Keratinocyte (primary cell): ENCODE measurements around the gene RUFY2. TPM values are rescaled to one million over a fixed set of nuclear protein-coding genes. Genes with fewer than 3 reads are reported as not detected.
A peak's percentile ranks its signal among the peaks of the same experiment; 100 is the strongest.
"Not testable (repeated sequence)": the region's sequence is repeated elsewhere in the genome, so short reads cannot be mapped to it uniquely, and the experiment has no call there.

Source experiments
- DNase-seq: peaks from one replicate; pipeline ENCODE4 v3.0.0-alpha.2; 2011; ENCODE audit warnings: low read depth, missing footprints, low spot score
- FAIRE-seq: peaks from 2 replicates; lab custom pipeline; 2011; peaks lifted over from hg19 to GRCh38; lab: Jason Lieb, UNC
- H2AFZ ChIP-seq: 2 replicates; pipeline ENCODE4 v1.6.0; 2012; ENCODE audit warnings: low read length, control low read depth, inconsistent platforms; ENCODE audit not compliant: control insufficient read depth
- H3K27ac ChIP-seq: 2 replicates; pipeline ENCODE4 v1.5.1; 2011; ENCODE audit warnings: low read length; ENCODE audit not compliant: control insufficient read depth, insufficient read depth
- H3K27me3 ChIP-seq: 3 replicates; pipeline ENCODE4 v1.6.0; 2011; ENCODE audit warnings: low read length; ENCODE audit not compliant: control insufficient read depth, insufficient read depth; ENCODE audit errors: extremely low read depth
- H3K36me3 ChIP-seq, 2 experiments: 2 replicates in 1 of 2; 3 replicates in 1 of 2; pipeline ENCODE4 v1.5.1; 2011; ENCODE audit warnings: low read length in 2 of 2, mild to moderate bottlenecking in 1 of 2; ENCODE audit not compliant: control insufficient read depth in 2 of 2, insufficient read depth in 2 of 2; ENCODE audit errors: extremely low read depth in 1 of 2
- H3K4me1 ChIP-seq: 3 replicates; pipeline ENCODE4 v1.5.1; 2011; ENCODE audit warnings: low read length; ENCODE audit not compliant: control insufficient read depth, insufficient read depth; ENCODE audit errors: extremely low read depth
- H3K4me2 ChIP-seq: 3 replicates; pipeline ENCODE4 v1.6.0; 2011; ENCODE audit warnings: low read depth, low read length; ENCODE audit not compliant: control insufficient read depth, insufficient read depth; ENCODE audit errors: extremely low read depth
- H3K4me3 ChIP-seq, 3 experiments: fragments of 200-600 bp in 1 of 3; sonication (generic) in 1 of 3; 2 replicates in 2 of 3; 3 replicates in 1 of 3; pipeline ENCODE4 v1.5.1; 2011 to 2016; ENCODE audit warnings: low read length in 3 of 3, mild to moderate bottlenecking in 3 of 3, control low read depth in 2 of 3, inconsistent platforms in 1 of 3, low read depth in 1 of 3, mixed read lengths in 1 of 3, mixed run types in 1 of 3, moderate library complexity in 1 of 3; ENCODE audit not compliant: control insufficient read depth in 2 of 3, insufficient read depth in 2 of 3; ENCODE audit errors: extremely low read depth in 1 of 3
- H3K79me2 ChIP-seq: 2 replicates; pipeline ENCODE4 v1.6.0; 2012; ENCODE audit warnings: low read length; ENCODE audit not compliant: control insufficient read depth, insufficient read depth
- H3K9ac ChIP-seq: 3 replicates; pipeline ENCODE4 v1.6.0; 2011; ENCODE audit warnings: low read length; ENCODE audit not compliant: control insufficient read depth, insufficient read depth; ENCODE audit errors: extremely low read depth
- H3K9me1 ChIP-seq: 3 replicates; pipeline ENCODE4 v1.6.0; 2011; ENCODE audit warnings: low read length; ENCODE audit not compliant: control insufficient read depth, insufficient read depth; ENCODE audit errors: extremely low read depth
- H3K9me3 ChIP-seq: 2 replicates; pipeline ENCODE4 v1.5.1; 2012; ENCODE audit warnings: low read depth, low read length; ENCODE audit not compliant: control insufficient read depth
- H4K20me1 ChIP-seq: 3 replicates; pipeline ENCODE4 v1.6.0; 2011; ENCODE audit warnings: low read length; ENCODE audit not compliant: control insufficient read depth, insufficient read depth; ENCODE audit errors: extremely low read depth
- EZH2 ChIP-seq: IDR thresholded peaks from one replicate; pipeline ENCODE4 v1.6.1; 2012; ENCODE audit warnings: inconsistent platforms, mild to moderate bottlenecking, low read length, moderate library complexity
- dilution Hi-C: fragments of 300-500 bp; cut with MboI; formaldehyde crosslinking; loops from one replicate; pipeline ENCODE4 v1.7.0; 2020; ENCODE audit warnings: low sequenced_read_pairs; ENCODE audit not compliant: extremely low pct_ligation_motif_present
- polyA minus RNA-seq, 3 experiments: library from RNA; depleted of rRNA, polyadenylated mRNA; stranded (reverse); fragments of >200 nt; gene quantifications; 1 replicate in 1 of 3; 2 replicates in 1 of 3; 3 replicates in 1 of 3; pipeline ENCODE4 v1.2.3, GENCODE V29; 2011
- polyA plus RNA-seq, 5 experiments: library from polyadenylated mRNA; depleted of rRNA in 3 of 5; stranded (reverse) in 3 of 5; stranded (forward) in 1 of 5; unstranded in 1 of 5; fragments of >200 nt; gene quantifications; 1 replicate in 1 of 5; 2 replicates in 3 of 5; 3 replicates in 1 of 5; pipeline versions ENCODE4 v1.2.1 to v1.2.3, GENCODE V29; 2011 to 2012; ENCODE audit warnings: missing spikeins in 2 of 5, low read depth in 1 of 5, low replicate concordance in 1 of 5
- TF ChIP-seq, protein P1 (sequence below), 3 experiments: IDR thresholded peaks in 1 of 3; conservative IDR thresholded peaks in 1 of 3; optimal IDR thresholded peaks in 1 of 3; 2 replicates in 2 of 3; 3 replicates in 1 of 3; pipeline versions ENCODE3 to v1.5.1; 2011; ENCODE audit warnings: low read length in 3 of 3, mild to moderate bottlenecking in 3 of 3, moderate library complexity in 2 of 3, control low read depth in 1 of 3, inconsistent platforms in 1 of 3; ENCODE audit not compliant: insufficient read depth in 2 of 3; ENCODE audit errors: extremely low read depth in 1 of 3

RUFY2 gene, protein sequence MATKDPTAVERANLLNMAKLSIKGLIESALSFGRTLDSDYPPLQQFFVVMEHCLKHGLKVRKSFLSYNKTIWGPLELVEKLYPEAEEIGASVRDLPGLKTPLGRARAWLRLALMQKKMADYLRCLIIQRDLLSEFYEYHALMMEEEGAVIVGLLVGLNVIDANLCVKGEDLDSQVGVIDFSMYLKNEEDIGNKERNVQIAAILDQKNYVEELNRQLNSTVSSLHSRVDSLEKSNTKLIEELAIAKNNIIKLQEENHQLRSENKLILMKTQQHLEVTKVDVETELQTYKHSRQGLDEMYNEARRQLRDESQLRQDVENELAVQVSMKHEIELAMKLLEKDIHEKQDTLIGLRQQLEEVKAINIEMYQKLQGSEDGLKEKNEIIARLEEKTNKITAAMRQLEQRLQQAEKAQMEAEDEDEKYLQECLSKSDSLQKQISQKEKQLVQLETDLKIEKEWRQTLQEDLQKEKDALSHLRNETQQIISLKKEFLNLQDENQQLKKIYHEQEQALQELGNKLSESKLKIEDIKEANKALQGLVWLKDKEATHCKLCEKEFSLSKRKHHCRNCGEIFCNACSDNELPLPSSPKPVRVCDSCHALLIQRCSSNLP
- polyA plus RNA-seq (9.8 to 15.6 TPM (median 12.1 TPM) in 3 replicates), polyA minus RNA-seq (2.3 to 17.0 TPM (median 8.5 TPM) in 3 replicates)
- polyA plus RNA-seq (2011; ENCODE audit: low read depth), result 43.0 TPM
- polyA plus RNA-seq (2011; cell fraction: cytosol; rRNA removed), result 7.3 and 14.7 TPM in 2 replicates
- polyA plus RNA-seq (2011; cell fraction: nucleus; rRNA removed), result 17.1 and 23.3 TPM in 2 replicates
- 8.4 and 9.2 TPM in 2 replicates for polyA plus RNA-seq (2012; ENCODE audit: low replicate concordance)
- 6.9 TPM for polyA minus RNA-seq (2011; cell fraction: cytosol; rRNA and poly(A)+ RNA removed)
- 15.5 and 20.1 TPM in 2 replicates for polyA minus RNA-seq (2011; cell fraction: nucleus; rRNA and poly(A)+ RNA removed)

DNA sequence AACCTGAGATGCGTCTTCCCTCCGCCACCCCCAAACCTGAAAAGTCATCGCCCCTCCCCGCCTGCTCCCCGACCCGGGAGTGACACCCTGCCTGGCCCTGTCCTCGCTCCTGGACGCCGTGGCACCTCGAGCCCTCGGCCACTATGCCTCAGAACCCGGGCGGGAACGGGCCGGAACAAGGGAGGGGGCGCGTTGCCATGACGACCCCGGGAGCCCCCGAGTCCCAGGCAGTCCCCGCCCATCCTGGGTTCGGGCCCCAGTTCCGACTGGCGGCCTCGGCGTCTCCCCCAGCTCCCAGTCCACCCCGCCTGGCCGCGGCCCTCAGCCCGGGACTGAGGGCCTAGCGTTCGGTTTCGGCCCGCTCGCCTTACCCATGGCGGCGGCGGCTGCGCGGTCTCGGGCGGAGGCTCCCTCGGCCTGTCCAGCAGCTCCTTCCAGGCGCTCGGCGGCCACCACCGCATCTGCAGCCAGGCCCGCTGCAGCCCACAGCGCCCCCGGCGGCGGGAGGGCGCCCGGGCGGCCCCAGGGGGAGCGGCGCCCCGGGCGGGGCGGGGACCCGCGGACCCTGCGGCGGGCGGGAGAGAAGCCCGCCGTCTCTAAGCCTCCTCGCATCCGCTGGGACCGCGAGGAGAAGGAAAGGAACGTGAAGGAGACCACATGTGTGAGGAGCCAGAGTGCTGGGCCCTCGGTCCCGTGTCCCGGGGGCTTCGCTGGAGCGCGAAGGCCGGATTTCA lies at the start of gene RUFY2:
RUFY2 (minus strand) TSS at position 463 of the 734 bp plus-strand sequence; CDS start at position 375, 88 bp downstream.
- H3K4me2 ChIP-seq, result peak within 1 kb of the TSS; percentile 96
- H3K4me1 ChIP-seq, result peaks cover 5% of the 10 kb centered on the region
- peak within 1 kb of the TSS; percentile 94 for H2AFZ ChIP-seq
- dilution Hi-C loops, result no loop called here
- DNase-seq (no peak), FAIRE-seq (no peak)
- peaks cover 2 to 3% of the 10 kb centered on the region in 2 experiments for H3K36me3 ChIP-seq
- no peaks in the 10 kb centered on the region for H3K9me1 ChIP-seq
- H4K20me1 ChIP-seq, result no peaks in the 10 kb centered on the region
- peak within 1 kb of the TSS; percentile 82 for H3K27ac ChIP-seq
- H3K9me3 ChIP-seq, result no peaks in the 10 kb centered on the region
- H3K79me2 ChIP-seq, result peaks cover 46% of the 10 kb centered on the region
- H3K4me3 ChIP-seq, result peak within 1 kb of the TSS; percentile 91 to 100 (median 94)
- peak within 1 kb of the TSS; percentile 92 for H3K9ac ChIP-seq
- TF ChIP-seq EZH2, result no peak
- TF ChIP-seq, protein P1, sequence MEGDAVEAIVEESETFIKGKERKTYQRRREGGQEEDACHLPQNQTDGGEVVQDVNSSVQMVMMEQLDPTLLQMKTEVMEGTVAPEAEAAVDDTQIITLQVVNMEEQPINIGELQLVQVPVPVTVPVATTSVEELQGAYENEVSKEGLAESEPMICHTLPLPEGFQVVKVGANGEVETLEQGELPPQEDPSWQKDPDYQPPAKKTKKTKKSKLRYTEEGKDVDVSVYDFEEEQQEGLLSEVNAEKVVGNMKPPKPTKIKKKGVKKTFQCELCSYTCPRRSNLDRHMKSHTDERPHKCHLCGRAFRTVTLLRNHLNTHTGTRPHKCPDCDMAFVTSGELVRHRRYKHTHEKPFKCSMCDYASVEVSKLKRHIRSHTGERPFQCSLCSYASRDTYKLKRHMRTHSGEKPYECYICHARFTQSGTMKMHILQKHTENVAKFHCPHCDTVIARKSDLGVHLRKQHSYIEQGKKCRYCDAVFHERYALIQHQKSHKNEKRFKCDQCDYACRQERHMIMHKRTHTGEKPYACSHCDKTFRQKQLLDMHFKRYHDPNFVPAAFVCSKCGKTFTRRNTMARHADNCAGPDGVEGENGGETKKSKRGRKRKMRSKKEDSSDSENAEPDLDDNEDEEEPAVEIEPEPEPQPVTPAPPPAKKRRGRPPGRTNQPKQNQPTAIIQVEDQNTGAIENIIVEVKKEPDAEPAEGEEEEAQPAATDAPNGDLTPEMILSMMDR (optimal IDR thresholded peaks at IDR 0.05 in 1 of 3, IDR thresholded peaks at IDR 0.05 in 1 of 3, conservative IDR thresholded peaks at IDR 0.05 in 1 of 3; ENCODE audit: extremely low read depth in 1 of 3, insufficient read depth in 2 of 3, low read length in 3 of 3), result peak in 2 of 3 experiments; percentile 47 to 75
- H3K27me3 ChIP-seq, result no peaks in the 10 kb centered on the region

DNA sequence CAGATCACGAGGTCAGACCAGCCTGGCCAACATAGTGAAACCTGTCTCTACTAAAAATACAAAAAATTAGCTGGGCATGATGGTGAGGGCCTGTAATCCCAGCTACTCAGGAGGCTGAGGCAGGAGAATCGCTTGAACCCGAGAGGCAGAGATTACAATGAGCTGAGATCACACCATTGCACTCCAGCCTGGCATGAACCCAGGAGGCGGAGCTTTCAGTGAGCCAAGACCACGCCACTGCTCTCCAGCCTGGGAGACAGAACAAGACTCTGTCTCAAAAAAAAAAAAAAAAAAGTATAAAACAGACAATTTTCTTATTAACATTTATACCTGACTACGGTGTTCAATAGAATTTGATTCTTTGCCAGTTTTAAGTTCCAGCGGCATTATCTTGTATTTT lies 42.6 kb upstream of the RUFY2 start:
- H3K4me3 ChIP-seq, H3K4me1 ChIP-seq, H3K9me1 ChIP-seq, FAIRE-seq, H3K79me2 ChIP-seq, H3K4me2 ChIP-seq, H2AFZ ChIP-seq, dilution Hi-C loops, H3K9ac ChIP-seq, DNase-seq, H3K36me3 ChIP-seq, H3K27ac ChIP-seq, H4K20me1 ChIP-seq, H3K9me3 ChIP-seq, H3K27me3 ChIP-seq: not testable (repeated sequence)
